PFSK-1 (cell line): ENCODE results near the gene PHACTR3. TPM values are rescaled to one million over a fixed set of nuclear protein-coding genes. Genes with fewer than 3 reads are reported as not detected.

Experiments used
- FOXP2 ChIP-seq: optimal IDR thresholded peaks from 2 replicates; pipeline ENCODE3; 2011; ENCODE audit warnings: borderline replicate concordance, control low read depth, inconsistent platforms; ENCODE audit not compliant: insufficient read depth; ENCODE audit errors: extremely low read length, extremely low read depth
- POLR2AphosphoS5 ChIP-seq: IDR thresholded peaks from 2 replicates; pipeline ENCODE4 v1.6.1; 2012; ENCODE audit warnings: low read depth, mild to moderate bottlenecking, control low read depth, low read length, moderate library complexity
- REST ChIP-seq, 2 experiments: IDR thresholded peaks; 2 replicates each; pipeline versions ENCODE4 v1.6.1 to v1.8.0; 2011 to 2012; ENCODE audit warnings: low read depth in 2 of 2, low read length in 2 of 2, control low read depth in 1 of 2, inconsistent platforms in 1 of 2, mild to moderate bottlenecking in 1 of 2, moderate library complexity in 1 of 2; ENCODE audit not compliant: insufficient read depth in 1 of 2
- SIN3A ChIP-seq: IDR thresholded peaks from 2 replicates; pipeline ENCODE4 v1.6.1; 2012; ENCODE audit warnings: mild to moderate bottlenecking, low read length, moderate library complexity, borderline replicate concordance; ENCODE audit not compliant: insufficient read depth
- TAF1 ChIP-seq: IDR thresholded peaks from 2 replicates; pipeline ENCODE4 v1.6.1; 2012; ENCODE audit warnings: low read length, control low read depth, borderline replicate concordance; ENCODE audit not compliant: insufficient read depth
- polyA plus RNA-seq: library from polyadenylated mRNA; unstranded; fragments of >200 nt; gene quantifications from one replicate; pipeline ENCODE4 v1.2.1, GENCODE V29; 2012; ENCODE audit warnings: low read depth, missing spikeins; ENCODE audit not compliant: insufficient read length

The PHACTR3 gene
- 0.50 TPM for polyA plus RNA-seq

- no peak for TF ChIP-seq REST (IDR thresholded peaks at IDR 0.05; ENCODE audit: insufficient read depth in 1 of 2, low read depth in 2 of 2, low read length in 2 of 2)
- TF ChIP-seq FOXP2 = no peak
- TF ChIP-seq POLR2AphosphoS5 = no peak
- no peak for TF ChIP-seq SIN3A
- TF ChIP-seq TAF1 = no peak
Observed at GRCh38 chr20:59603781-59604541, at the start of gene PHACTR3. Gene PHACTR3, plus strand, starts transcription at chr20:59604540. Its CDS starts 475 bp downstream, at chr20:59605015.

DNA sequence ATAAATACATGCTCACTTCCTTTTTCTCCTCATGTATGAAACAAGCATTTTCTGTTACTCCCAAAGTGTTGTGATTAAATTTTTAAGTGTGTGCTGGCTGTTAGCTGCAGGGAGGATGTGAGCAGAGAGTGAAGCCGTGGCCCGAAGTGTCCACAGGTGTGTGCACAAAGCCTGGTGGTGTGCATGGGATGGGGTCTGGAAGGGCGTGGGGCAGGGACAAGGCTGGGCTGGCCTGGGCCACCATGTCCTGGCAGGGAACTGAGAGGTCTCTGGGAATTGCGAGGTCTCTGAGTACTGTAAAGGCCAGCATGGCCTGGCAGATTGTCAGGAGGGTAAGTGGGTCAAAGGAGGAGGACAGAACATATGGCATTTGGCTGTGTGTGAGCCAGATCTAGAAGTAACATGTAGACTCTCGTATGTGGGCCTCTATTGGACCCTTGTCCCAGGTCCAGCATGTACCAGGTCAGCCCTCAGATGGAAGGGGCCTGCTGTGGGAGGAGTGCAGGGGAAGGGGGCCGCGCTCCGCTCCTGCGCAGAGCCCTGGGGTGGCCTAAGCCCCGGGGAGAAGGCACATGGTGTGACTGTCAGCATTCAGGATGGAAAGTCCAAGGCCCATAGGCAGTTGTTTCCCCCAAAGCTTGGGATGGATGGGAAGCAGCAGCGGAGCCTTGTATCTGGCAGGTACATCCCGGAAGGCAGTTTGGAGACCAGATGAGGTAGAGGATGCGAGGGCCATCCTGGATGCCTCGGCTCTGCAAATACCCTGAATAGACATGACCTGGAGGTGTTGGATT lies 45.1 kb upstream of the PHACTR3 start:
- no peak for TF ChIP-seq SIN3A
- no peak for TF ChIP-seq POLR2AphosphoS5
- TF ChIP-seq REST (IDR thresholded peaks at IDR 0.05; ENCODE audit: insufficient read depth in 1 of 2, low read depth in 2 of 2, low read length in 2 of 2) = no peak
- no peak for TF ChIP-seq TAF1
- no peak for TF ChIP-seq FOXP2

- no peak for TF ChIP-seq FOXP2
- TF ChIP-seq REST (IDR thresholded peaks at IDR 0.05; ENCODE audit: insufficient read depth in 1 of 2, low read depth in 2 of 2, low read length in 2 of 2) = no peak
- TF ChIP-seq TAF1 = no peak
Observed at GRCh38 chr20:59559863-59560262, 44.5 kb upstream of the PHACTR3 start.

DNA sequence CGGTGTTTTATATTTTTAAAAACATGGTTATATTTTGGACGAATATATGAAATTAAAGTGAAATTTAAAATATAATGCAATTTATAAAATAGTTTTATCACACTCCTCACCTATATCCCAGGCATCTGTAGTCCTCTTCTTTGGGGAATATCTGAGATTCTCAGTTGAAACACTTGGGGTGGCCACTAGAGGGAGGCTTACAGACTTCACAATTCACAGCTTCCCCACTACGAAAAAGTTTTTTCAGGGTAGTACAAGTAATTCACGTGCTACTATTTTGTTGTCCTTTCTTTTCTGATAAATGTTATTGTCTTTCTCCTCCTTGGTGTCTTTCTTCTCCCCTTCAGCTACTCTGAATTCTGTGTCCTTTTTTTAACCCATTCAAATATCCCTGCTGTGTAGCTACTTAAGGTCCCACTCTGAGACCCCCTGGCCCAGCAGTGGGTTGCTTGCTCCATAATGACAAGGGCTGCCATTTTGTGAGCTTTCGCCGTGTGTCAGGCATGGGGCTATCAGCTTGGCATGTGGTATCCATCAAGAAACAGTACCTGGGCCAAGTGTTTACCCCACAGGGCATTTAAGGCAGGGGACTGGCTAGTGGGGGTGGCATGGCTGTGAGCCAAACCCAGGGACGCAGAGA lies 43.6 kb upstream of the PHACTR3 start:
- TF ChIP-seq FOXP2 = no peak
- TF ChIP-seq POLR2AphosphoS5 = no peak
- no peak for TF ChIP-seq TAF1
- no peak for TF ChIP-seq SIN3A
- no peak for TF ChIP-seq REST (IDR thresholded peaks at IDR 0.05; ENCODE audit: insufficient read depth in 1 of 2, low read depth in 2 of 2, low read length in 2 of 2)
